HepG2 (cell line): ENCODE measurements around the gene CDC20. TPM values are rescaled to one million over a fixed set of nuclear protein-coding genes. Genes with fewer than 3 reads are reported as not detected.

ENCODE experiments used
- BCL6 ChIP-seq: IDR thresholded peaks from 2 replicates; pipeline ENCODE4 v1.6.1; 2016; ENCODE audit warnings: missing genetic modification reagents, missing compliant biosample characterization
- BHLHE40 ChIP-seq: IDR thresholded peaks from 2 replicates; pipeline ENCODE4 v1.6.1; 2011; ENCODE audit warnings: low read length, improper control_type of control experiment
- E2F2 ChIP-seq: sonication (generic); formaldehyde crosslinking; IDR thresholded peaks from 2 replicates; pipeline ENCODE4 v1.4.0; 2020; ENCODE audit warnings: missing genetic modification reagents, borderline replicate concordance
- GABPA ChIP-seq, 2 experiments: IDR thresholded peaks; 2 replicates each; pipeline ENCODE4 v1.6.1; 2011 to 2016; ENCODE audit warnings: low read depth in 2 of 2, low read length in 1 of 2, missing biosample characterization in 1 of 2, missing genetic modification characterization in 1 of 2
- HMGA1 ChIP-seq: sonication (generic); formaldehyde crosslinking; conservative IDR thresholded peaks from 2 replicates; pipeline ENCODE4 v1.4.0; 2020; ENCODE audit warnings: missing genetic modification reagents
- JUNB ChIP-seq: sonication (generic); formaldehyde crosslinking; IDR thresholded peaks from 2 replicates; pipeline ENCODE4 v1.8.0; 2022; ENCODE audit warnings: missing genetic modification reagents, mild to moderate bottlenecking, borderline replicate concordance
- MLLT10 ChIP-seq: sonication (generic); formaldehyde crosslinking; IDR thresholded peaks from 2 replicates; pipeline ENCODE4 v1.4.0; 2020; ENCODE audit warnings: missing genetic modification reagents
- NCOA1 ChIP-seq: sonication (generic); formaldehyde crosslinking; IDR thresholded peaks from 2 replicates; pipeline ENCODE4 v1.9.0; 2021; ENCODE audit warnings: missing genetic modification reagents
- NR2F2 ChIP-seq: IDR thresholded peaks from 2 replicates; pipeline ENCODE4 v1.6.1; 2012; ENCODE audit warnings: low read depth, inconsistent platforms, borderline replicate concordance
- PRDM10 ChIP-seq: sonication (generic); formaldehyde crosslinking; IDR thresholded peaks from 2 replicates; pipeline ENCODE4 v1.4.0; 2020; ENCODE audit warnings: low read depth, missing genetic modification reagents
- SCMH1 ChIP-seq: sonication (generic); formaldehyde crosslinking; IDR thresholded peaks from 2 replicates; pipeline ENCODE4 v1.9.0; 2021; ENCODE audit warnings: missing genetic modification reagents, mild to moderate bottlenecking, borderline replicate concordance
- SRSF4 ChIP-seq: fragments of 200-400 bp; formaldehyde crosslinking; IDR thresholded peaks from one replicate; pipeline ENCODE4 v1.6.1; 2018; ENCODE audit warnings: mild to moderate bottlenecking, low read depth, low read length, moderate library complexity; ENCODE audit not compliant: poor library complexity, severe bottlenecking
- ZBTB2 ChIP-seq: sonication (generic); formaldehyde crosslinking; IDR thresholded peaks from 2 replicates; pipeline ENCODE4 v1.8.0; 2022; ENCODE audit warnings: low read depth, missing genetic modification reagents
- ZNF124 ChIP-seq: sonication (generic); formaldehyde crosslinking; IDR thresholded peaks from 2 replicates; pipeline ENCODE4 v1.4.0; 2020; ENCODE audit warnings: missing genetic modification reagents
- ZNF331 ChIP-seq: sonication (generic); formaldehyde crosslinking; IDR thresholded peaks from 2 replicates; pipeline ENCODE4 v1.4.0; 2020; ENCODE audit warnings: missing genetic modification reagents
- ZNF510 ChIP-seq: sonication (generic); formaldehyde crosslinking; IDR thresholded peaks from 2 replicates; pipeline ENCODE4 v1.4.0; 2020; ENCODE audit warnings: low read depth, mild to moderate bottlenecking, missing genetic modification reagents
- ZNF878 ChIP-seq: sonication (generic); formaldehyde crosslinking; IDR thresholded peaks from 2 replicates; pipeline ENCODE4 v1.8.1; 2023; ENCODE audit warnings: mild to moderate bottlenecking, missing genetic modification reagents, moderate library complexity
- polyA plus RNA-seq, 8 experiments: library from polyadenylated mRNA; depleted of rRNA in 3 of 8; stranded (reverse) in 7 of 8; unstranded in 1 of 8; fragments of >200 nt; fragmentation: Illumina TruSeq in 4 of 8; extraction: Trizol in 4 of 8; gene quantifications; 2 replicates each; pipeline versions ENCODE4 v1.2.1 to v1.2.3, GENCODE V29; 2011 to 2016; ENCODE audit warnings: low read depth in 4 of 8, missing spikeins in 1 of 8, mixed read lengths in 1 of 8; ENCODE audit not compliant: insufficient read depth in 1 of 8
- total RNA-seq, 5 experiments: library from RNA; depleted of rRNA; stranded (reverse); fragments of >200 nt; fragmentation: Illumina TruSeq; extraction: Trizol; gene quantifications; 2 replicates each; pipeline ENCODE4 v1.2.3, GENCODE V29; 2016; ENCODE audit warnings: low read depth in 1 of 5
- TF ChIP-seq, protein P1 (sequence below): sonication (generic); formaldehyde crosslinking; IDR thresholded peaks from 2 replicates; pipeline ENCODE4 v1.8.0; 2022; ENCODE audit warnings: mild to moderate bottlenecking, missing genetic modification reagents

Gene CDC20
- total and polyA plus RNA-seq, 2 of the 13 experiments (the other 11 are each of a cell fraction or from before 2014, with no cell fraction given), result 57.9 to 90.0 TPM

- TF ChIP-seq ZBTB2 (CRISPR knock-in tag) (peak; percentile 82), SCMH1 (CRISPR knock-in tag) (no peak), MLLT10 (CRISPR knock-in tag) (no peak), SRSF4 (no peak), E2F2 (no peak), NCOA1 (CRISPR knock-in tag) (no peak), ZNF878 (no peak), ZNF331 (CRISPR knock-in tag) (peak; percentile 67), HMGA1 (no peak), ZNF510 (CRISPR knock-in tag) (no peak), NR2F2 (no peak), BHLHE40 (no peak), BCL6 (CRISPR knock-in tag) (0 out of 2 replicates have a peak, but pooled peaks have one; percentile 9), GABPA (IDR thresholded peaks at IDR 0.05; ENCODE audit: low read depth, low read length) (peak; percentile 53), GABPA (CRISPR knock-in tag; IDR thresholded peaks at IDR 0.05; ENCODE audit: low read depth) (no peak; the same call in 1 of the 2 replicates), PRDM10 (peak; percentile 94), ZNF124 (CRISPR knock-in tag) (peak; percentile 86; the same call in 1 of the 2 replicates), JUNB (CRISPR knock-in tag) (peak; percentile 65; the same call in 1 of the 2 replicates)
- TF ChIP-seq, protein P1, sequence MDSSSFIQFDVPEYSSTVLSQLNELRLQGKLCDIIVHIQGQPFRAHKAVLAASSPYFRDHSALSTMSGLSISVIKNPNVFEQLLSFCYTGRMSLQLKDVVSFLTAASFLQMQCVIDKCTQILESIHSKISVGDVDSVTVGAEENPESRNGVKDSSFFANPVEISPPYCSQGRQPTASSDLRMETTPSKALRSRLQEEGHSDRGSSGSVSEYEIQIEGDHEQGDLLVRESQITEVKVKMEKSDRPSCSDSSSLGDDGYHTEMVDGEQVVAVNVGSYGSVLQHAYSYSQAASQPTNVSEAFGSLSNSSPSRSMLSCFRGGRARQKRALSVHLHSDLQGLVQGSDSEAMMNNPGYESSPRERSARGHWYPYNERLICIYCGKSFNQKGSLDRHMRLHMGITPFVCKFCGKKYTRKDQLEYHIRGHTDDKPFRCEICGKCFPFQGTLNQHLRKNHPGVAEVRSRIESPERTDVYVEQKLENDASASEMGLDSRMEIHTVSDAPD (CRISPR knock-in tag), result 0 out of 2 replicates have a peak, but pooled peaks have one; percentile 67
These were observed 9.3 kb downstream of the CDC20 start, which contains the start of gene ELOVL1 (continued) for GRCh38 chr1:43367904-43368645.
